ENCODE measurements around the gene NUDT17. TPM values are rescaled to one million over a fixed set of nuclear protein-coding genes. Genes with fewer than 3 reads are reported as not detected.

Gene NUDT17
- total and polyA plus RNA-seq, 2 donors (not counting 1 experiment from before 2014, with no cell fraction given), result 7.7 TPM

GRCh38 chr1:145878724-145879123, 33.3 kb downstream of the NUDT17 start:
- Histone ChIP-seq H3K79me2 (ENCODE audit: control insufficient read depth, insufficient read depth, low read length) (no peaks in the 10 kb centered on the region), H3K27me3 (replicated peaks in 1 of 4; ENCODE audit: control extremely low read depth in 1 of 4, control insufficient read depth in 3 of 4, insufficient read depth in 4 of 4, low read length in 3 of 4) (peaks cover 0 to 20% (median 4%) of the 10 kb centered on the region in 4 experiments), H3K27ac (ENCODE audit: low read length in 2 of 2) (no peak overlapping the region), H3K9me3 (ENCODE audit: control extremely low read depth in 1 of 3, control insufficient read depth in 2 of 3, insufficient read depth in 1 of 3, low read length in 2 of 3) (no peaks in the 10 kb centered on the region), H3K4me1 (ENCODE audit: control insufficient read depth in 2 of 2, insufficient read depth in 2 of 2, low read length in 2 of 2) (no peaks in the 10 kb centered on the region), H3K4me3 (ENCODE audit: control extremely low read depth in 1 of 5, extremely low read depth in 1 of 5, insufficient read depth in 1 of 5, low read depth in 2 of 5, low read length in 4 of 5) (no peak overlapping the region), H3K36me3 (replicated peaks in 1 of 2; ENCODE audit: control extremely low read depth in 1 of 2, control insufficient read depth in 1 of 2, extremely low read depth in 1 of 2, insufficient read depth in 2 of 2, low read length in 1 of 2) (no peaks in the 10 kb centered on the region), H4K20me1 (ENCODE audit: control insufficient read depth, insufficient read depth, low read length, poor library complexity, severe bottlenecking) (no peaks in the 10 kb centered on the region), H3K4me2 (replicated peaks; ENCODE audit: low read depth, low read length, poor library complexity, severe bottlenecking) (no peak overlapping the region), H2AFZ (ENCODE audit: insufficient read depth, low read depth, low read length, poor library complexity, severe bottlenecking) (no peak overlapping the region), H3K9ac (ENCODE audit: low read length) (no peak overlapping the region)
- no peak for ATAC-seq (ENCODE audit: low read depth)
- Mint-ChIP-seq H3K27ac (no peak overlapping the region), H3K9me3 (ENCODE audit: insufficient read depth) (no peaks in the 10 kb centered on the region), H3K4me3 (no peak overlapping the region), H3K27me3 (peaks cover 32% of the 10 kb centered on the region), H3K4me1 (peaks cover 3% of the 10 kb centered on the region)
- no CpG with 5 or more reads among the region's 2 CpGs for WGBS (ENCODE audit: insufficient coverage)
- intact Hi-C loops (cut with micrococcal nuclease), result no loop called here
- DNase-seq, result no peak
- ChIA-PET CTCF (interaction anchor here (1.3 to 1.6 kb wide), 3 partner anchors 9 to 19 kb away, joined by 3 to 6 read pairs (median 4); partner anchors contain the start of gene PIAS3), POLR2A (no interaction called here)
- TF ChIP-seq, protein P1, sequence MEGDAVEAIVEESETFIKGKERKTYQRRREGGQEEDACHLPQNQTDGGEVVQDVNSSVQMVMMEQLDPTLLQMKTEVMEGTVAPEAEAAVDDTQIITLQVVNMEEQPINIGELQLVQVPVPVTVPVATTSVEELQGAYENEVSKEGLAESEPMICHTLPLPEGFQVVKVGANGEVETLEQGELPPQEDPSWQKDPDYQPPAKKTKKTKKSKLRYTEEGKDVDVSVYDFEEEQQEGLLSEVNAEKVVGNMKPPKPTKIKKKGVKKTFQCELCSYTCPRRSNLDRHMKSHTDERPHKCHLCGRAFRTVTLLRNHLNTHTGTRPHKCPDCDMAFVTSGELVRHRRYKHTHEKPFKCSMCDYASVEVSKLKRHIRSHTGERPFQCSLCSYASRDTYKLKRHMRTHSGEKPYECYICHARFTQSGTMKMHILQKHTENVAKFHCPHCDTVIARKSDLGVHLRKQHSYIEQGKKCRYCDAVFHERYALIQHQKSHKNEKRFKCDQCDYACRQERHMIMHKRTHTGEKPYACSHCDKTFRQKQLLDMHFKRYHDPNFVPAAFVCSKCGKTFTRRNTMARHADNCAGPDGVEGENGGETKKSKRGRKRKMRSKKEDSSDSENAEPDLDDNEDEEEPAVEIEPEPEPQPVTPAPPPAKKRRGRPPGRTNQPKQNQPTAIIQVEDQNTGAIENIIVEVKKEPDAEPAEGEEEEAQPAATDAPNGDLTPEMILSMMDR (IDR thresholded peaks at IDR 0.05), result no peak
- no peak for TF ChIP-seq EZH2 (IDR thresholded peaks at IDR 0.05; ENCODE audit: borderline replicate concordance, insufficient read depth, low read depth, low read length, poor library complexity, severe bottlenecking)

DNA sequence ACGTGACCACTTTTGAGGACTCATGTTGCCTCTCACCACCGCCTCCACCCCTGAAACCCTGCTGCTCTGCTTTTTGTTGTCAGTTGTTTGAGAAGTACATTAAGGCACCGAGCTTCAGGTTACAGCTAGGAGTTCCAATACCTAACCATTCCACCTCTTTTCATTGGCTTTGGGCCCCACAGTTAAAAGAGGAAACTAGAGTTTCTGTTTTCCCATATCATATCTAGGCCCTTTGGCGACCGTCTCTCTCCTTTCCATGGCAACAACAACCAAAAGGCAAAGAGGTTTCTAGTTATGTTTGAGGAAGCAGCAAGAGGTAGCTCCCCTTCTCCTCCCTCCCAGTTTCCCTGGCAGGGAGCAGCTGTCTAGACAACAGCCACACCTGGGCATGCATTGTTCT, 34.3 kb downstream of the NUDT17 start:
- Histone ChIP-seq H3K4me2 (replicated peaks; ENCODE audit: low read depth, low read length, poor library complexity, severe bottlenecking) (no peak overlapping the region), H3K4me3 (ENCODE audit: control extremely low read depth in 1 of 5, extremely low read depth in 1 of 5, insufficient read depth in 1 of 5, low read depth in 2 of 5, low read length in 4 of 5) (no peak overlapping the region), H3K27ac (ENCODE audit: low read length in 2 of 2) (no peak overlapping the region), H3K9me3 (ENCODE audit: control extremely low read depth in 1 of 3, control insufficient read depth in 2 of 3, insufficient read depth in 1 of 3, low read length in 2 of 3) (no peaks in the 10 kb centered on the region), H3K4me1 (ENCODE audit: control insufficient read depth in 2 of 2, insufficient read depth in 2 of 2, low read length in 2 of 2) (no peaks in the 10 kb centered on the region), H3K27me3 (replicated peaks in 1 of 4; ENCODE audit: control extremely low read depth in 1 of 4, control insufficient read depth in 3 of 4, insufficient read depth in 4 of 4, low read length in 3 of 4) (peaks cover 0 to 30% (median 14%) of the 10 kb centered on the region in 4 experiments), H3K9ac (ENCODE audit: low read length) (no peak overlapping the region), H2AFZ (ENCODE audit: insufficient read depth, low read depth, low read length, poor library complexity, severe bottlenecking) (no peak overlapping the region), H4K20me1 (ENCODE audit: control insufficient read depth, insufficient read depth, low read length, poor library complexity, severe bottlenecking) (no peaks in the 10 kb centered on the region), H3K36me3 (replicated peaks in 1 of 2; ENCODE audit: control extremely low read depth in 1 of 2, control insufficient read depth in 1 of 2, extremely low read depth in 1 of 2, insufficient read depth in 2 of 2, low read length in 1 of 2) (no peaks in the 10 kb centered on the region), H3K79me2 (ENCODE audit: control insufficient read depth, insufficient read depth, low read length) (no peaks in the 10 kb centered on the region)
- H3K27ac Mint-ChIP-seq, result no peak overlapping the region
- ATAC-seq (ENCODE audit: low read depth) (no peak), DNase-seq (no peak)
- ChIA-PET CTCF (interaction anchor here (1.3 to 1.6 kb wide), 4 partner anchors 10 to 33 kb away, joined by 3 to 6 read pairs (median 4); partner anchors contain the start of gene PIAS3), POLR2A (interaction anchor here (1.4 kb wide), 1 partner anchor 21 kb away, joined by 9 read pairs; the partner anchor contains the start of gene PIAS3)
- H3K4me1 Mint-ChIP-seq, result peaks cover 6% of the 10 kb centered on the region
- H3K9me3 Mint-ChIP-seq (ENCODE audit: insufficient read depth), result no peaks in the 10 kb centered on the region
- H3K27me3 Mint-ChIP-seq, result peaks cover 34% of the 10 kb centered on the region
- TF ChIP-seq EZH2 (IDR thresholded peaks at IDR 0.05; ENCODE audit: borderline replicate concordance, insufficient read depth, low read depth, low read length, poor library complexity, severe bottlenecking), result no peak
- TF ChIP-seq, protein P1 (IDR thresholded peaks at IDR 0.05), result no peak
- intact Hi-C loops (cut with micrococcal nuclease), result no loop called here
- WGBS (ENCODE audit: insufficient coverage), result 100% methylated on average over 1 of the region's 5 CpGs
- H3K4me3 Mint-ChIP-seq, result no peak overlapping the region
